Measurements from ENCODE around the gene AGRN. TPM values are rescaled to one million over a fixed set of nuclear protein-coding genes. Genes with fewer than 3 reads are reported as not detected.

Gene AGRN
- total RNA-seq, 1 experiment from 2014 or later: 134 TPM

DNA sequence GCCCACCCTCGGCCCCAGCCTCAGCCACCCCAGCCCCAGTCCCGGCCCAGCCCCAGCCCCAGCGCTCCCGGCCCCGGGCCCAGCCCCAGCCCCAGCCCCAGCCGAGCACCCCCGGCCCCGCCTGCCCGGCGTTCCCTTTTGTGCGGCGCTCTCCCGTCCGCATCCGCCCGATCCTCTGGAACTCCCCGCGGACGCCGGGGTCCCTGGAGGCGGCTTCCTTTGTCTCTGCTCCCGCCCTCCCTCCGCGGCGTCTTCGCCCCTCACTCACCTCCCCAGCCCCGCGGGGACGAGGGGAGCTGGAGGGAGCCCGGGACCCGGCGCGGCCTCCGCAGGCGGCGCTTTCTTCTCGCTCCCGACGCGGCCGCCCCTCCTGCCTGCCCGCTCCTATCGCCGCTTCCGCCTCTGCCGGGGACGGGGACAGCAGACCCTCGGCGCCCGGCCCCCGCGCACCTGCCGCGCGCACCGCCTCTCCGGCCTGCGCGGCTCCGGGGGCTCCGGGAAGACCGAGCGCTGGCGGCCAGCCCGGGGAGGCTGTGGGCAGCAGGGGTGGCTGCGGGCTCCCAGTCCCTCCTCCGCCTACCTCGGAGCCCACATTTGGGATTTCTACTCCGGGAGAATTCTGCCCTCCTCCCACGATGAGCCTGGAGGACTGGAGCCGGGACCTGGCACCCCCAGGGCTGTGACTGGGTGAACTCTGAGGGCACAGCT is 14.0 kb downstream of the AGRN start:
- H2AFZ ChIP-seq (ENCODE audit: low read depth, low read length, poor library complexity, severe bottlenecking): no peak overlapping the region
- ChIA-PET RAD21 (ENCODE audit: low non-redundant PET in 1 of 2, low total read pairs in 2 of 2, uncharacterized antibody in 2 of 2, unreplicated experiment in 2 of 2) (no interaction called here), CTCF (no interaction called here), POLR2A (no interaction called here)
- H3K27ac ChIP-seq (ENCODE audit: low read depth, low read length): no peak overlapping the region
- ATAC-seq (no peak), DNase-seq (ENCODE audit: low read depth, low spot score) (no peak)
- H3K4me2 ChIP-seq (ENCODE audit: low read length): no peak overlapping the region
- H3K27me3 ChIP-seq (ENCODE audit: insufficient read depth, low read length): no peaks in the 10 kb centered on the region
- TF ChIP-seq POLR2A (IDR thresholded peaks at IDR 0.05; ENCODE audit: borderline replicate concordance, extremely low read depth, insufficient read depth, insufficient read length) (no peak), JUND (IDR thresholded peaks at IDR 0.05) (no peak), YY1 (IDR thresholded peaks at IDR 0.05; ENCODE audit: extremely low read depth, insufficient replicate concordance, low read depth, low read length) (no peak), ELF1 (IDR thresholded peaks at IDR 0.05; ENCODE audit: borderline replicate concordance, low read depth) (no peak), ZNF274 (IDR thresholded peaks at IDR 0.05; ENCODE audit: low read depth, low read length) (no peak), EGR1 (IDR thresholded peaks at IDR 0.05; ENCODE audit: low read depth) (no peak), SRF (IDR thresholded peaks at IDR 0.05; ENCODE audit: low read depth) (no peak), SIN3A (IDR thresholded peaks at IDR 0.05; ENCODE audit: low read depth) (no peak), CBX3 (IDR thresholded peaks at IDR 0.05; ENCODE audit: low read depth) (no peak), RAD21 (IDR thresholded peaks at IDR 0.05; ENCODE audit: low read depth) (no peak), ZFX (IDR thresholded peaks at IDR 0.05) (no peak), TCF7L2 (IDR thresholded peaks at IDR 0.05; ENCODE audit: borderline replicate concordance, extremely low read depth, insufficient read depth, insufficient read length) (no peak), SP1 (IDR thresholded peaks at IDR 0.05; ENCODE audit: low read depth) (no peak), POLR2AphosphoS5 (IDR thresholded peaks at IDR 0.05; ENCODE audit: low read depth, low read length) (no peak)
- TF ChIP-seq, protein P1, sequence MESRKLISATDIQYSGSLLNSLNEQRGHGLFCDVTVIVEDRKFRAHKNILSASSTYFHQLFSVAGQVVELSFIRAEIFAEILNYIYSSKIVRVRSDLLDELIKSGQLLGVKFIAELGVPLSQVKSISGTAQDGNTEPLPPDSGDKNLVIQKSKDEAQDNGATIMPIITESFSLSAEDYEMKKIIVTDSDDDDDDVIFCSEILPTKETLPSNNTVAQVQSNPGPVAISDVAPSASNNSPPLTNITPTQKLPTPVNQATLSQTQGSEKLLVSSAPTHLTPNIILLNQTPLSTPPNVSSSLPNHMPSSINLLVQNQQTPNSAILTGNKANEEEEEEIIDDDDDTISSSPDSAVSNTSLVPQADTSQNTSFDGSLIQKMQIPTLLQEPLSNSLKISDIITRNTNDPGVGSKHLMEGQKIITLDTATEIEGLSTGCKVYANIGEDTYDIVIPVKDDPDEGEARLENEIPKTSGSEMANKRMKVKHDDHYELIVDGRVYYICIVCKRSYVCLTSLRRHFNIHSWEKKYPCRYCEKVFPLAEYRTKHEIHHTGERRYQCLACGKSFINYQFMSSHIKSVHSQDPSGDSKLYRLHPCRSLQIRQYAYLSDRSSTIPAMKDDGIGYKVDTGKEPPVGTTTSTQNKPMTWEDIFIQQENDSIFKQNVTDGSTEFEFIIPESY (IDR thresholded peaks at IDR 0.05; ENCODE audit: extremely low read depth, insufficient replicate concordance, low read length): no peak
- H3K79me2 ChIP-seq (ENCODE audit: insufficient read depth, low read length): peaks cover 66% of the 10 kb centered on the region
- peaks cover 0 to 6% of the 10 kb centered on the region in 2 experiments; a peak in 1 of 4 replicates for H3K4me1 ChIP-seq (ENCODE audit: control insufficient read depth in 1 of 2, insufficient read depth in 2 of 2, low read length in 2 of 2)
- intact Hi-C loops (cut with micrococcal nuclease): no loop called here
- no peaks in the 10 kb centered on the region for H3K9me3 ChIP-seq (ENCODE audit: control insufficient read depth in 1 of 2, insufficient read depth in 1 of 2, low read depth in 1 of 2, low read length in 2 of 2)
- peaks cover 0 to 16% of the 10 kb centered on the region in 2 experiments; a peak in 1 of 4 replicates for H3K36me3 ChIP-seq (ENCODE audit: control insufficient read depth in 1 of 2, insufficient read depth in 2 of 2, low read length in 2 of 2)
- H4K20me1 ChIP-seq (ENCODE audit: insufficient read depth): no peaks in the 10 kb centered on the region
- H3K9me2 ChIP-seq (ENCODE audit: insufficient read depth): no peaks in the 10 kb centered on the region
- BruUV-seq (replicated peaks): no TSS peak
- no peak overlapping the region for H3K4me3 ChIP-seq (replicated peaks in 1 of 2; ENCODE audit: low read depth in 1 of 2, low read length in 2 of 2)
- H3K9ac ChIP-seq (ENCODE audit: low read length): no peak overlapping the region

Measured in HCT116 (cell line).